Activated T-cell treated with anti-CD3 and anti-CD28 coated beads, Interleukin-2, amount 50 U/mL, for 24 hours (primary cell): ENCODE measurements around the gene PNMA6E.

Experiments
- DNase-seq: peaks from one replicate; pipeline ENCODE4 v3.0.0-alpha.2; 2020
- H3K27ac Mint-ChIP-seq: 2 replicates; pipeline ENCODE4 v1.8.0; 2020; ENCODE audit warnings: mild to moderate bottlenecking, mixed read lengths
- H3K27me3 Mint-ChIP-seq: 2 replicates; pipeline ENCODE4 v1.8.0; 2020; ENCODE audit warnings: mixed read lengths
- H3K36me3 Mint-ChIP-seq: 2 replicates; pipeline ENCODE4 v1.8.0; 2020; ENCODE audit warnings: low read depth, mixed read lengths
- H3K4me1 Mint-ChIP-seq: 2 replicates; pipeline ENCODE4 v1.8.0; 2020; ENCODE audit warnings: low read depth, mixed read lengths
- H3K4me3 Mint-ChIP-seq: 2 replicates; pipeline ENCODE4 v1.8.0; 2020; ENCODE audit warnings: mild to moderate bottlenecking, moderate library complexity, mixed read lengths
- H3K9me3 Mint-ChIP-seq: 2 replicates; pipeline ENCODE4 v1.8.0; 2020; ENCODE audit warnings: mixed read lengths

The PNMA6E gene

DNA sequence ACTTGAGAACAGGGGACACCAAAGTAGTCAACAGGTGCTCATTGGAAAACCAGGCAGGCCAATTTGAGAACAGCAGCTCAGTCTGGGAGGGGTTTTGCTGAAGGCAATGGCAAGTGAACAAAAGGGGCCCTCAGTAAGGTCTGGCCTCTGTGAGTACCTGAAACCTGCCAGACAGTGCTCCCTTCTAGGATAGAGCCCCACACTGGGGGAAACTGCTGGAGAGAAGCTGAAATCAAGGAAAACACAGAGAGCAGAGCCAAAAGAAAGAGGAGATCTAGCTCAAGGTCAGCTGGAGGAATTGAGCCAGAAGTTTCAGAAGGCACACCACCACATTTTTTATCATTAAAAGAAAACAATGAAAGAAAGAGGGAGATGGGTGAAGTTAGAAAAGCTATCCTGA lies 28.2 kb downstream of the PNMA6E start:
- Mint-ChIP-seq H3K27me3 (peaks cover 58% of the 10 kb centered on the region), H3K4me1 (peaks cover 6% of the 10 kb centered on the region), H3K9me3 (no peaks in the 10 kb centered on the region), H3K4me3 (no peak overlapping the region), H3K36me3 (no peaks in the 10 kb centered on the region), H3K27ac (no peak overlapping the region)
- DNase-seq, result no peak

DNA sequence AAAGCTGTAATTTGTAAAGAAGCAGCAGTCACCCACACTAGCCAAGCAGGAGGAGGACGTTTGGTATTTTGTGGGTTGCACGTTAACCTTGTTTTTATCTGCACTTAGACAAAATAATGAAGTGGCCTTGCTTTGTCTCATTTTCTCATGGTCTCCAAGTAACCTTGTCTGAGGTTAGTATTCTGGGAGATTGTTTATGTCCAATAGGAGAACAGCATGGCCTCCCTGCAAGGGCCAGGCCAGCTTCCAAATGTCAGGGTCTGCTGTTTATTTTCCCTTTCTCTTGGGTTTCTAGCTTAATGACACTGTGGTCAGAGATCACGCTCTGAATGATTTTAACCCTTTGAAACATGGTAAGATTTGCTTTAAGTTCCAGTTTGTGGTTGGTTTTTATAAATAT lies 29.9 kb downstream of the PNMA6E start:
- no peak for DNase-seq
- H3K9me3 Mint-ChIP-seq, result no peaks in the 10 kb centered on the region
- no peaks in the 10 kb centered on the region for H3K36me3 Mint-ChIP-seq
- no peak overlapping the region for H3K4me3 Mint-ChIP-seq
- peaks cover 56% of the 10 kb centered on the region for H3K27me3 Mint-ChIP-seq
- peaks cover 6% of the 10 kb centered on the region for H3K4me1 Mint-ChIP-seq
- H3K27ac Mint-ChIP-seq, result no peak overlapping the region

DNA sequence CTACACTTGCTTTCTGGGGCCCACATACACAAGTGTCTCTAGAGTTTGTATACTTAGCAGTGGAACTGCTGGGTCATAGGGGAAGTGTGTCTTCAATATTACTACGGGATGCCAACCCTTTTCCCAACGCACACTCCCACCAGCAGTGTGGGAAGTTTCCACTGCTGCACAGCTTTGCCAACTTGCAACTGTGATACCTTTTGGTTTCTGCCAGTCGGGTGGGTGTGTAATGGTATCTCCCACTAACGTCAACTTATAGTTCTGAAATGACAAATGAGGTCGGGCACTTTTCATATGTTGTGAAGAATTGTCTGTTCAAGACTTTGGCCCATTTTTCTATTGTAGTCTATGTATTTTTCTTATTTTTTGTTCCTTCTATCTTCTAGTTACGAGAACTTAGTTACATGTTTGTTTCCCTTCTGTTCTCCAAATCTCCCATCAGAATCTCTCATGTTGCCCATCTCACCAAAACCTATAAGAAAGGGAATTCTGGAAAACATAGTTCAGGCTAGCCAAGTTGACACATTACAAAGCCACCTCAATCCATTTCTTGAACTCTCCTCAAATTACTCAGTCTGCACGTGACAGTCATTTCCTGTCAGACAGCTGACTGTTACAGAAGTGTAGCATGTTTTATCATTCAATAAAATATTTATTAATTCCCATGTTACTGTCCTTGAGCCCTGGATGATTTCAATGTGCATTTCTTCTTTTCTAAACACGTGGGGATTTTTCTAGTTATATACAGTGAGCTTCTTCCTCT lies 30.7 kb downstream of the PNMA6E start:
- H3K27ac Mint-ChIP-seq, result no peak overlapping the region
- H3K9me3 Mint-ChIP-seq, result no peaks in the 10 kb centered on the region
- H3K4me1 Mint-ChIP-seq, result peaks cover 8% of the 10 kb centered on the region
- DNase-seq, result no peak
- peaks cover 63% of the 10 kb centered on the region for H3K27me3 Mint-ChIP-seq
- H3K36me3 Mint-ChIP-seq, result no peaks in the 10 kb centered on the region
- H3K4me3 Mint-ChIP-seq, result no peak overlapping the region

DNA sequence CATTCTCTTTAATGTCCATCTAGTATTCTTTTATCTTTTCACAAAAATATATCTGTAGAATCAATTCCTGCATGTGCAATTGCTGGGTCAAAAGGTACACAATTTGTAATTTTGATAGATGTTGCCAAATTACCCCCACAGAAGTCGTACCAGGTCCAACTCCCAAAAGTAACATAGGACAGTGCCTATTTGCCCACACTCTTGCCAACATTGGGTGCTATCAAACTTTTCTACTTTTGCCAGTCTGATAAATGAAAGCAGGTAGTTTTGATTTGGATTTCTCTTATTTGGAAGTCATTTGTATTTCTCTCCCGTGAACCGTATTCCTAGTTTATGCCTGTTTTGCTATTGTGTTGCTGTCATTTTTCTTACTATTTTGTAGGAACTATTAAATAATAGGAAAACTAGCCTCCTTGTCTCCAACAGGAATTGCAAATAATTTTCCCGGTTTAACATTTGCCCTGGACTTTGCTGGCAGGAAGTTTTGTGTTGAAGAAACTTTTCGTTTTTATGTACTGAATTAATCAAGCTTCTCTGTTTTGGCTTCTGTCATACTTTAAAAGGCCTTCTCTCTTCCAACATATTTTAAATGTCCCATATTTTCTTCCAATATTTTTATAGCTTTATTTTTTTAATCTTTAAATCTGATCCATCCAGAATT lies 34.1 kb downstream of the PNMA6E start:
- no peaks in the 10 kb centered on the region for H3K9me3 Mint-ChIP-seq
- DNase-seq, result no peak

DNA sequence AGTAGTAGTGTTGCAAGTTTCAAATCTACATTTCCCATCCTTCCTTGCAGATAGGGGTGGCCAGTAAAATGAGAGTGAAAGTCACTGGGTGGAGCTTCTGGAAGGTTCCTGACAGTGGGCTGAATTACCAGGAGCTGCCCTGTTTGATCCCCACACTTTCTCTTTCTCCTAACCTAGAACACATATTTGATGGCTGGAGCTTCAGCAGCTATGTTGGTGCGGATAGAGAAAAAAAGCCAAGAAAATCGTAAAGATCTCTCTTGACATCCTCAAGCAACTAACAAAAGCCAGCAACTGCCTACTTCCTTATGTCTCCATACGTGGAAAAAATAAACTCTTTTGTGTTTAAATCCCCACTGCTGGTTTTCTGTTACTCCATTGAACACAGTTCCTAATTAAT lies 35.0 kb downstream of the PNMA6E start:
- H3K4me3 Mint-ChIP-seq, result no peak overlapping the region
- peaks cover 8% of the 10 kb centered on the region for H3K4me1 Mint-ChIP-seq
- no peak overlapping the region for H3K27ac Mint-ChIP-seq
- no peaks in the 10 kb centered on the region for H3K9me3 Mint-ChIP-seq
- peaks cover 38% of the 10 kb centered on the region for H3K27me3 Mint-ChIP-seq
- DNase-seq, result no peak
- no peaks in the 10 kb centered on the region for H3K36me3 Mint-ChIP-seq

More for the DNA sequence above, 34.1 kb downstream of the PNMA6E start:
- Mint-ChIP-seq H3K4me1 (peaks cover 8% of the 10 kb centered on the region), H3K27me3 (peaks cover 42% of the 10 kb centered on the region), H3K36me3 (no peaks in the 10 kb centered on the region), H3K27ac (no peak overlapping the region), H3K4me3 (no peak overlapping the region)

DNA sequence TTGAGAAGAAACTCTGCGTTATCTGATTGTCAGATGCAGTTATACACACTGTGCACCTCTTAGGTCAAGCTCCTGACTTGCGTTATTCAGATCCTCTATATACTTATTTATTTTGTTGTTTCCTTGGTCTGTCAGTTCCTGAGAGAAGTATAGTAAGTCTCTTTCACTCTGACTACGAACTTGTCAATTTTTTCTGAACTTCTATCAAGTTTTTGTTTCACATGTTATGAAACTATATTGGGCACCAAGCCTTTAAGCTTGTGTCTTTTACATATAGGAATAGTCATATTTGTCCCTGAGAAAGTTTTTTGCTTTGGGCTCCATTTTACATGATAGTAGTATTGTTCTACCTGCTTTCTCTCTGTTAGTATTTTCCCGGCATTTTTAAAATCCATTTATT lies 35.5 kb downstream of the PNMA6E start:
- Mint-ChIP-seq H3K4me3 (no peak overlapping the region), H3K36me3 (no peaks in the 10 kb centered on the region), H3K9me3 (no peaks in the 10 kb centered on the region), H3K4me1 (peaks cover 6% of the 10 kb centered on the region), H3K27ac (no peak overlapping the region), H3K27me3 (peaks cover 34% of the 10 kb centered on the region)
- DNase-seq, result no peak

DNA sequence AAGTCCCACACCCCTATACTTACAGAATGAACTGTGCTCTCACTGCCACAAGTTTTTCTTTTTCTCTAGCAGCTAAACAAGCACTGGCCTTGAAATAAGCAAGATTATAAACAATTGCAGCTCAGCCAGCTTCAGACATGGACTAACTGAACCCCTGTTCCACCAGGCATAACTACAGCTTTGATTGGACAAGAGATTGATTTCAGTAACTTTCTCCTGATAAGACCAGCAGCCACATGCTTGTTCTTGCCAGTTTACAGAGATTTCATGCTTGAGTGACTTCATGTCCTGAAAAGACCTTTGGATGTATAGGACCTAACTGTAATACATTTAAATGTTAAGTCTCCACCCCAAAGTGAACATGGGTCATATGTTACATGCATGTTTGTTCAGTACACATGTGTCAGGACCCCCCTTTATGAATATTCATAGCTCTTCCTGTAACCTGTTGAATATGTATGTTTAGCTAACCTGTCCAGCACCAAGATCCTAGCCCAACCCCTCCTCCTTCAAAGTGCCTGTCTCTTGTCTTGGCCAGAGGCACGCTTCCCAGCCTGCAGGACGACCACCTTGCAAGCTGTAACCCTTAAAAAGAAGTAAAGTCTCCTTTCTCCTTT lies 39.3 kb downstream of the PNMA6E start:
- peaks cover 2% of the 10 kb centered on the region for H3K4me1 Mint-ChIP-seq
- no peak overlapping the region for H3K27ac Mint-ChIP-seq
- H3K4me3 Mint-ChIP-seq, result no peak overlapping the region

DNA sequence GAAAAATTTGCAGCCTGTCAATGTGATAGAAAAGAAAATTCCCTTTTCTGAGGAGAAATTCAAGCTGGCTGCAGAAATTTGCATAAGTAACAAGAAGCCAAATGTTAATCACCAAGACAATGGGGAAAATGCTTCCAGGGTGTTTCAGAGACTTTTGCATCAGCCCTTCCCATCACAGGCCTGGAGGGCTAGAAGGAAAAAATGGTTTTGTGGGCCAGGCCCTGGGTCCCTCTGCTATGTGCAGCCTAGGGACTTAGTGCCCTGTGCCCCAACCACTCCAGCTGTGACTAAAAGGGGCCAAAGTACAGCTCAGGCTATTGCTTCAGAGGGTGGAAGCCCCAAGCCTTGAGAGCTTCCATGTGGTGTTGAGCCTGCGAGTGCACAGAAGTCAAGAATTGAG lies 43.3 kb downstream of the PNMA6E start:
- no peak for DNase-seq
- H3K27ac Mint-ChIP-seq, result no peak overlapping the region
- peaks cover 7% of the 10 kb centered on the region for H3K9me3 Mint-ChIP-seq
- no peaks in the 10 kb centered on the region for H3K4me1 Mint-ChIP-seq
- H3K27me3 Mint-ChIP-seq, result peaks cover 23% of the 10 kb centered on the region
- no peak overlapping the region for H3K4me3 Mint-ChIP-seq
- peaks cover 2% of the 10 kb centered on the region for H3K36me3 Mint-ChIP-seq

More for the DNA sequence above, 39.3 kb downstream of the PNMA6E start:
- Mint-ChIP-seq H3K27me3 (peaks cover 19% of the 10 kb centered on the region), H3K36me3 (peaks cover 2% of the 10 kb centered on the region), H3K9me3 (peaks cover 7% of the 10 kb centered on the region)
- DNase-seq, result no peak

DNA sequence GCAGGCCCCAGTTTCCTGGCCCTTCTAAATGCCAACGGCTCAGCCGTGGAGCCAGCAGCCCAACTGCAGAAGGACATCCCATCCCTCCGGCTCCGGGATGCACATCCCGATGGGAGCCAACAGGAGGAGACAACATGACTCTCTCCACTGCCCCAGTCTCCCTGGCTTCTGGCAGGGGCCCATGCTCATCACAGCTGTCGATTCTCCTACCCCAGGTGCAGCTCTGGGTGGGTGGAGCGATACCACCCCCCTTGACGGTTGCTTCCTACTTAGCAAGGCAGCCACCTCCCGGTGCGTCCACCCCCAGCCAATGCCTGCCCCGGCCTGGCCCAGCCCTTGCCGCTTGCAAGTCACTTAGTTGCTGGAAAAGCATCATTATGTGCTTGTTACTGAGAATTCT lies 47.7 kb downstream of the PNMA6E start:
- Mint-ChIP-seq H3K27ac (no peak overlapping the region), H3K4me1 (peaks cover 2% of the 10 kb centered on the region), H3K9me3 (peaks cover 3% of the 10 kb centered on the region), H3K27me3 (peaks cover 21% of the 10 kb centered on the region), H3K36me3 (peaks cover 28% of the 10 kb centered on the region), H3K4me3 (no peak overlapping the region)
- no peak for DNase-seq

DNA sequence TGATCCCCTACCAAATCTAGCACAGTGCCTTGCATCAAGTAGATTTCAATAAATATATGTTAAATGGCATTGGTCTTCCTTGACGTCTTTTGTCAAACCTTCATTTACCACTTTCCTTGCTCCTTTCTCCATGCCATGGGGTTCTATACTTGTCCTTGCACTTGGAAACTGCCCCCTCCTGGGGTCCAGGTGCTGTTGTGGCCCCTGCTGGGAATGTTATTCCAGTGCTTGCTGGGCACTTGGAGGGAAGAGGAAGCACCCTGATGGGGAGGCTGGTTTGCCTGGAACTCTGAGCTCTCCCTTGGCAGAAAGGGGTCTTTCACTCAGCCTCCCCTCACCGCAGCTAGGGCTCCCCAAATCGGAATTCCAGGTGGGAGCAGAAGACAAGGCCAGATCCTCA lies 48.3 kb downstream of the PNMA6E start:
- no peak overlapping the region for H3K27ac Mint-ChIP-seq
- H3K9me3 Mint-ChIP-seq, result peaks cover 2% of the 10 kb centered on the region
- H3K4me1 Mint-ChIP-seq, result peaks cover 3% of the 10 kb centered on the region
- no peak for DNase-seq
- no peak overlapping the region for H3K4me3 Mint-ChIP-seq
- peaks cover 21% of the 10 kb centered on the region for H3K27me3 Mint-ChIP-seq
- peaks cover 32% of the 10 kb centered on the region for H3K36me3 Mint-ChIP-seq

DNA sequence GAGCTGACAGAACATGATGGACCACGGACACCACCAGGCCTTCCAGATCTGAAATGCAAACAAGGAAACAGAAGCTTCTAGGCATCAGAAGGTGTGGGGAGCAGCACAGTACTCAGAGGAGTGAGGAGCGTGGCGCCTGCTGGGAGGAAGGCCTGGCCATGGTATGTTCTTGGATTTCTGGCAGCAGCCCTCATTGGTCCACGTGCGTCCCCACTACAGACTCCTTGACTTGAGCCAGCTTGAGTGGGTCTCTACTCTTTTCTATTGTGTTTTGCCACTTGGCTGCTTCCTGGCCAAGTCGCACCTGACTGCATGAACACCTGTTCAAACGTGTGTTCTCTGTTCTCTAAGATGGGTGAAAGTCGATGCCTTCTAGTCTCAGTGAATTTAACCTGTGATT lies 49.2 kb downstream of the PNMA6E start:
- DNase-seq, result no peak
- Mint-ChIP-seq H3K27ac (no peak overlapping the region), H3K9me3 (no peaks in the 10 kb centered on the region), H3K36me3 (peaks cover 38% of the 10 kb centered on the region), H3K27me3 (peaks cover 21% of the 10 kb centered on the region), H3K4me1 (peaks cover 3% of the 10 kb centered on the region), H3K4me3 (no peak overlapping the region)

DNA sequence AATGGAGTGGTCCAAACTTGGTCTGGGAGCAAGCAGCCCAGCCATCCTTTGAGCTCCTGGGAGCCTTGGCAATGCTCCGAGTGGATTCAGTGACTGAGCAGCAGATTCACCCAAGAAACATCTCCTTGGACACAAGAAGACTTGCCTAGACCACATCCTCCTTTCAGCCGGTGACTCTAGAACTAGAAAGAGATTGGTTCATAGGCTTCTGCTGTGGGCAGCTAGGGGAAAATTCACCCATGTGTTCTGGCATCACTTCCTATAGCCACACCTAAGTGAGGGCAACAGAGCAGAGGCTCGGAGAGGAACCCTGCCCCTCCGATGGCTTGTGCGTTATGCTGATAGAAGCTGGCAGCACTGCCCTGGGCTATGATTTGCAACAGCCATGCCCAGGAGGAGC lies 51.2 kb downstream of the PNMA6E start:
- Mint-ChIP-seq H3K9me3 (no peaks in the 10 kb centered on the region), H3K27ac (no peak overlapping the region), H3K36me3 (peaks cover 58% of the 10 kb centered on the region), H3K4me1 (peaks cover 4% of the 10 kb centered on the region), H3K27me3 (peaks cover 18% of the 10 kb centered on the region), H3K4me3 (no peak overlapping the region)
- DNase-seq, result no peak

DNA sequence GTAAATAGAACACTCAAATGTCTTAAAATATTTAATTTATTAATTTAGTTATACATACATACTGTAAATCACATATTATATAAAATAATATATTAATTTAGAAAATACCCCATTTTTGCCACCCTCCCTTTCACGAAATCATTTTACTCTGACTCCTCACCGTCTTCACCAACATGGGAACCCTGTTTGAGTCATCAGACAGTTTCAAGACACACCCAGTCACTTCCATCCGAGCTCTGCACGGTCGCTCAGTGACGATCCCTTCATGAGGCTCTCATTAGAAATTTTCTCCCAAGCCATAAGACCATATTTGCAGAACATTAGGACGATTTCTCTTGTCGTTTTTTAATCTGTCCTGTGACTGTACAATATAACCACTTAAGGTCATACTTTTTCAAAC lies 52.7 kb downstream of the PNMA6E start:
- H3K27me3 Mint-ChIP-seq, result peaks cover 20% of the 10 kb centered on the region
- no peaks in the 10 kb centered on the region for H3K9me3 Mint-ChIP-seq
- H3K4me3 Mint-ChIP-seq, result no peak overlapping the region
- H3K4me1 Mint-ChIP-seq, result peaks cover 14% of the 10 kb centered on the region
- peaks cover 73% of the 10 kb centered on the region for H3K36me3 Mint-ChIP-seq
- H3K27ac Mint-ChIP-seq, result no peak overlapping the region
- no peak for DNase-seq

DNA sequence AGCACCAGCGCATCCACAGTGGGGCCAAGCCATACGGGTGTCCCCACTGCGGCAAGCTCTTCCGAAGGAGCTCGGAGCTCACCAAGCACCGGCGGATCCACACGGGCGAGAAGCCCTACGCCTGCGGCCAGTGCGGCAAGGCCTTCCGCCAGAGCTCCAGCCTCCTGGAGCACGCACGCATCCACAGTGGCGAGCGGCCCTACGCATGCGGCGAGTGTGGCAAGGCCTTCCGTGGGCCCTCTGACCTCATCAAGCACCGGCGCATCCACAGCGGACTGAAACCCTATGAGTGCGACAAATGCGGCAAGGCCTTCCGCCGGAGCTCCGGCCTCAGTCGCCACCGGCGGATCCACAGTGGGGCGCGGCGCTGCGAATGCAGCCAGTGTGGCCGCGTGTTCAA lies 53.6 kb downstream of the PNMA6E start:
- no peak for DNase-seq
- no peak overlapping the region for H3K4me3 Mint-ChIP-seq
- H3K36me3 Mint-ChIP-seq, result peaks cover 78% of the 10 kb centered on the region
- no peaks in the 10 kb centered on the region for H3K9me3 Mint-ChIP-seq
- H3K4me1 Mint-ChIP-seq, result peaks cover 23% of the 10 kb centered on the region
- H3K27me3 Mint-ChIP-seq, result peaks cover 19% of the 10 kb centered on the region
- H3K27ac Mint-ChIP-seq, result no peak overlapping the region
